ENCODE results near the gene PLCL1. TPM values are rescaled to one million over a fixed set of nuclear protein-coding genes. Genes with fewer than 3 reads are reported as not detected.

Gene PLCL1
- total RNA-seq, 2 donors from 2014 or later: 0.04 to 0.11 TPM

GRCh38 chr2:197867033-197867432 lies 62.6 kb downstream of the PLCL1 start:
- no peak overlapping the region for H3K4me3 Mint-ChIP-seq
- peaks cover 37% of the 10 kb centered on the region for H3K4me1 Mint-ChIP-seq
- Histone ChIP-seq H3K9ac (ENCODE audit: extremely low read depth, low read length, poor library complexity, severe bottlenecking) (no peak overlapping the region), H3K9me3 (ENCODE audit: control insufficient read depth, low read length) (no peaks in the 10 kb centered on the region), H3K27me3 (ENCODE audit: control insufficient read depth, insufficient read depth, low read length, poor library complexity, severe bottlenecking) (no peaks in the 10 kb centered on the region), H3K4me3 (ENCODE audit: low read length) (no peak overlapping the region), H3K27ac (ENCODE audit: low read depth, low read length) (no peak overlapping the region), H3K4me1 (ENCODE audit: control insufficient read depth, insufficient read depth, low read length) (peaks cover 8% of the 10 kb centered on the region), H3K36me3 (ENCODE audit: control insufficient read depth, insufficient read depth, low read length) (no peaks in the 10 kb centered on the region)
- no peak for DNase-seq
- no peak overlapping the region for H3K27ac Mint-ChIP-seq
- no peaks in the 10 kb centered on the region for H3K36me3 Mint-ChIP-seq (ENCODE audit: low read depth)
- WGBS, 2 experiments (ENCODE audit: insufficient coverage in 1 of 2, insufficient read length in 1 of 2): 90 to 100% methylated on average over 1 to 2 of the region's 2 CpGs
- TF ChIP-seq, protein P1, sequence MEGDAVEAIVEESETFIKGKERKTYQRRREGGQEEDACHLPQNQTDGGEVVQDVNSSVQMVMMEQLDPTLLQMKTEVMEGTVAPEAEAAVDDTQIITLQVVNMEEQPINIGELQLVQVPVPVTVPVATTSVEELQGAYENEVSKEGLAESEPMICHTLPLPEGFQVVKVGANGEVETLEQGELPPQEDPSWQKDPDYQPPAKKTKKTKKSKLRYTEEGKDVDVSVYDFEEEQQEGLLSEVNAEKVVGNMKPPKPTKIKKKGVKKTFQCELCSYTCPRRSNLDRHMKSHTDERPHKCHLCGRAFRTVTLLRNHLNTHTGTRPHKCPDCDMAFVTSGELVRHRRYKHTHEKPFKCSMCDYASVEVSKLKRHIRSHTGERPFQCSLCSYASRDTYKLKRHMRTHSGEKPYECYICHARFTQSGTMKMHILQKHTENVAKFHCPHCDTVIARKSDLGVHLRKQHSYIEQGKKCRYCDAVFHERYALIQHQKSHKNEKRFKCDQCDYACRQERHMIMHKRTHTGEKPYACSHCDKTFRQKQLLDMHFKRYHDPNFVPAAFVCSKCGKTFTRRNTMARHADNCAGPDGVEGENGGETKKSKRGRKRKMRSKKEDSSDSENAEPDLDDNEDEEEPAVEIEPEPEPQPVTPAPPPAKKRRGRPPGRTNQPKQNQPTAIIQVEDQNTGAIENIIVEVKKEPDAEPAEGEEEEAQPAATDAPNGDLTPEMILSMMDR (conservative IDR thresholded peaks at IDR 0.05): no peak
- H3K27me3 Mint-ChIP-seq (ENCODE audit: insufficient read depth): no peaks in the 10 kb centered on the region
- H3K9me3 Mint-ChIP-seq: no peaks in the 10 kb centered on the region

- peaks cover 9% of the 10 kb centered on the region for H3K4me1 ChIP-seq (ENCODE audit: control insufficient read depth, insufficient read depth, low read length)
- Mint-ChIP-seq H3K27me3 (ENCODE audit: insufficient read depth) (no peaks in the 10 kb centered on the region), H3K4me1 (peaks cover 40% of the 10 kb centered on the region), H3K36me3 (ENCODE audit: low read depth) (no peaks in the 10 kb centered on the region), H3K27ac (no peak overlapping the region), H3K9me3 (no peaks in the 10 kb centered on the region), H3K4me3 (no peak overlapping the region)
- no peak overlapping the region for H3K9ac ChIP-seq (ENCODE audit: extremely low read depth, low read length, poor library complexity, severe bottlenecking)
- H3K9me3 ChIP-seq (ENCODE audit: control insufficient read depth, low read length): no peaks in the 10 kb centered on the region
- no peaks in the 10 kb centered on the region for H3K27me3 ChIP-seq (ENCODE audit: control insufficient read depth, insufficient read depth, low read length, poor library complexity, severe bottlenecking)
- TF ChIP-seq, protein P1 (conservative IDR thresholded peaks at IDR 0.05): no peak
- H3K27ac ChIP-seq (ENCODE audit: low read depth, low read length): no peak overlapping the region
- no peak overlapping the region for H3K4me3 ChIP-seq (ENCODE audit: low read length)
- no peaks in the 10 kb centered on the region for H3K36me3 ChIP-seq (ENCODE audit: control insufficient read depth, insufficient read depth, low read length)
- peak; percentile 42 for DNase-seq
- 53 to 68% methylated on average over 2 to 3 of the region's 3 CpGs for WGBS, 2 experiments (ENCODE audit: insufficient coverage in 1 of 2, insufficient read length in 1 of 2)
Observed at GRCh38 chr2:197867624-197868023, 63.2 kb downstream of the PLCL1 start.

- Histone ChIP-seq H3K9ac (ENCODE audit: extremely low read depth, low read length, poor library complexity, severe bottlenecking) (no peak overlapping the region), H3K4me3 (ENCODE audit: low read length) (no peak overlapping the region), H3K27ac (ENCODE audit: low read depth, low read length) (no peak overlapping the region), H3K4me1 (ENCODE audit: control insufficient read depth, insufficient read depth, low read length) (peaks cover 9% of the 10 kb centered on the region), H3K27me3 (ENCODE audit: control insufficient read depth, insufficient read depth, low read length, poor library complexity, severe bottlenecking) (no peaks in the 10 kb centered on the region), H3K9me3 (ENCODE audit: control insufficient read depth, low read length) (no peaks in the 10 kb centered on the region), H3K36me3 (ENCODE audit: control insufficient read depth, insufficient read depth, low read length) (no peaks in the 10 kb centered on the region)
- TF ChIP-seq, protein P1 (conservative IDR thresholded peaks at IDR 0.05): no peak
- Mint-ChIP-seq H3K27ac (no peak overlapping the region), H3K9me3 (no peaks in the 10 kb centered on the region), H3K4me3 (no peak overlapping the region), H3K36me3 (ENCODE audit: low read depth) (no peaks in the 10 kb centered on the region), H3K4me1 (peaks cover 44% of the 10 kb centered on the region), H3K27me3 (ENCODE audit: insufficient read depth) (no peaks in the 10 kb centered on the region)
- 88 to 100% methylated on average over 1 to 3 of the region's 3 CpGs for WGBS, 2 experiments (ENCODE audit: insufficient coverage in 1 of 2, insufficient read length in 1 of 2)
- no peak for DNase-seq
Observed at GRCh38 chr2:197868206-197868605, 63.8 kb downstream of the PLCL1 start.

All from endodermal cell (in vitro differentiated cells).